GM19455 (cell line): ENCODE data around the gene EFNB1.
"Not testable (repeated sequence)": the region's sequence is repeated elsewhere in the genome, so short reads cannot be mapped to it uniquely, and the experiment has no call there.

ENCODE experiments used
- ATAC-seq: cut with Tn5 transposase; IDR thresholded peaks from one replicate; pipeline ENCODE4 v1.9.1; 2021; ENCODE audit not compliant: unreplicated experiment

Gene EFNB1

DNA sequence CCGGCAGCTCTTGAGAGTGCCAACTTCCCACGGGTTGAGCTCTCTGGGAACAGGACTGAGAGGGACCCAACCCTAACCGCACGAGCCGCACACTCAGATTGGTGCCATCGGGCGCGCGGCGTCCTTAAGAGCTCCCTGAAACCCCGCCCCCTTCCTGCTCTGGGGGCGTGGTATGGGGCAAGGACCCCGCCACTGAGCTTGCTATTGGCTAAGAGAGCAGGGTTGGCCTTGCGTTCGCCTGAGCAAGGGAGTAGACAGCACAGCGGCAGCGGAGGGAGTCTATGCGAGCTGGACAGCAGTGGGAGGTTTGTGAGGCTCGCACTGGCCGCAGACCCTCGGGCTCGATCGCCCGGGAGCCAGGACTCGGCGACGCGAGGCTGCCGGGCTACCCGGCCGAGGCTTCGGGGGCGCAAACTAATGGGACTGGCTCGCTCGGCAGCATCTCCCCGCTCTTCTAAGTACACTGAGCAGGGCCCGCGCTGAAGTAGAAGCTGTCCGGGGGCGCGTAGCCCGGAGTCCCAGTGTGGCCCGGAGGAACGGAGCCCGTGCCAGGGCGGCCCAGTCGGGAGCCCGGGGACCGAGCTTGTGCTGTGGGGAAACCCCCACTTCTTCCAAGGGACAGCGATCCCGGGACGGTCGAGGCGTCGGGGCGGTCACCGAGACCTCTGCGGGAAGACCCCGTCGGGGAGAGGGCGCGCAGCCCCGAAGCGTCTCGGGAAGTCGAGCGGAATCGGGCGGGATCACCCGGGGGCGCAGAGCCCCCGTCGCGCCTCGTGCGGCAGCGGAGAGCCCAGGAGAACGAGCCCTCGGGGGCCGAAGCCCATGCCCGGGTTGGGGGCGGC lies at the start of gene EFNB1:
Gene EFNB1 (plus strand): TSS at position 282 of the 842 bp plus-strand sequence. CDS start 756 bp downstream, outside the sequence.
- peak; percentile 95 for ATAC-seq

GRCh38 chrX:68781295-68781694 lies 47.5 kb upstream of the EFNB1 start:
- ATAC-seq, result not testable (repeated sequence)

GRCh38 chrX:68784816-68785215 lies 44.0 kb upstream of the EFNB1 start:
- no peak for ATAC-seq

- not testable (repeated sequence) for ATAC-seq
These were observed 42.2 kb upstream of the EFNB1 start for GRCh38 chrX:68786581-68786980.

- no peak for ATAC-seq
These were observed 38.9 kb upstream of the EFNB1 start for GRCh38 chrX:68789966-68790365.

GRCh38 chrX:68792083-68792482 lies 36.7 kb upstream of the EFNB1 start:
- ATAC-seq, result no peak

DNA sequence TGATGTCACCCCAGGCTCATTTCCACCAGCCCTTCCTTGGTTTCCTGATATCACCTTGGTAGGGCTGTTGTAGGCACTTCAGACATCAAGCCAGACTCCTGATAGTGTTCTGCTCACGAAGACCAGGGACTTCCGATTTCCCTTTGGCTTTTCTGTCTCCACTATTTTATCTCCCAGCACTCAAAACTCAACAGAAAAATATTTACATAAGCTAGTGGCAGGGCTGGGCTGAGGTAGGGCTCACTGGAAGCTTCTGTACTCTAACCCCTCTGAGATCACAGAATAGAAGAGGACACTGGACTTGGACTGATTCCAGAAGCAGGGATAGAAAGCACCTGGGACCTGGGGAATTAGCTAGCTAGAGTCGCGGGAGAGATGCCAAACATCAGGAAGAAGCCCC lies 34.4 kb upstream of the EFNB1 start:
- ATAC-seq, result no peak

DNA sequence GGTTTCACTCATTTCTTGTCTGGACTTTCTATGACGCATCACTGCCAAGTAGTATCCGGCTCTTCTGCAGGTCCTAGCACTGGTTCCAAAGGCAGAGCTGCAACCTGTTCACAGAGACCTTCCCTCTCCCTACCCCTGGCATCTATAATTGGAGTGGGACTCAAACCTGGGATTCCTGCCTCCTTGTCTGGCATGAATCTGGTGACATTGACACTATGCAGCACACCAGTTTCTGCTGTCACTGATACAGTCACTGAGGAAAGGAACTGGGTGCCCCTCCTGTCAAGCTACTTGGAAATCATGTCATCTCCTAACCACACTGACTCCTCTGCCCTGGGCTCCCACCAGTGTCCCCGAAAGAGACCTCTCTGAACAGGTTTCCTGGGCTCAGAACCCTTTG lies 33.1 kb upstream of the EFNB1 start:
- ATAC-seq, result no peak

DNA sequence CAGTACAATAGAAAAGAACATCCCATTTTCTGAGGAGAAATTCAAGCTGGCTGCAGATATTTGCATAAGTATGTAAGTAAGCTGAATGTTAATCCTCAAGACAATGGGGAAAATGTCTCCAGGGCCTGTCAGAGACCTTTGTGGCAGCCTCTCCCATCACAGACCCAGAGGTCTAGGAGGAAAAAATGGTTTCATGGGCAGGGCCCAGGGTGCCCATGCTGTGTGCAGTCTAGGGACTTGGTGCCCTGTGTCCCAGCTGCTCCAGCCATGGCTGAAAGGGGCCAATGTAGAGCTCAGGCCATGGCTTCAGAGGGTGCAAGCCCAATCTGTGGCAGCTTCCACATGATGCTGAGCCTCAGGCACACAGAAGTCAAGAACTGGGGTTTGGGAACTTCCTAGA lies 30.4 kb upstream of the EFNB1 start:
- ATAC-seq, result not testable (repeated sequence)

- no peak for ATAC-seq
These were observed 27.0 kb upstream of the EFNB1 start for GRCh38 chrX:68801737-68802290.

DNA sequence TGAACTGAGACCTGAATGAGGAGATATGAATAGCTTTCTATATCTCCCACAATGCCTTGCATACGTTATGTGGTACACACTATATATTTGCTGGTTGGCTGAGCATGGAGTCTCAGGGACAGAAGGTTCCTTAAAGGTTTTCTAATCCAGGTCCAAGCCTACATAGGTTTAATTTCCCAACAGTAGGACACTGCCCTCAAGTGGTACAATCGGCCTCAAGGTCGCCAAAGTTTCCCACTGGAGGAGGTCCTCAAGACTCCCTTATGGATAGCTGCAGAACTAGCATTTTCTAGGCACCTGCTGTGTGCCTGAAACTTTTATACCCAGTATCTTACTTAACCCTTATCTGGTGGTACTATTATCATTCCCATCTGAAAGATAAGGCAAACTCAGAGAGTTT lies 21.0 kb upstream of the EFNB1 start:
- ATAC-seq, result no peak

DNA sequence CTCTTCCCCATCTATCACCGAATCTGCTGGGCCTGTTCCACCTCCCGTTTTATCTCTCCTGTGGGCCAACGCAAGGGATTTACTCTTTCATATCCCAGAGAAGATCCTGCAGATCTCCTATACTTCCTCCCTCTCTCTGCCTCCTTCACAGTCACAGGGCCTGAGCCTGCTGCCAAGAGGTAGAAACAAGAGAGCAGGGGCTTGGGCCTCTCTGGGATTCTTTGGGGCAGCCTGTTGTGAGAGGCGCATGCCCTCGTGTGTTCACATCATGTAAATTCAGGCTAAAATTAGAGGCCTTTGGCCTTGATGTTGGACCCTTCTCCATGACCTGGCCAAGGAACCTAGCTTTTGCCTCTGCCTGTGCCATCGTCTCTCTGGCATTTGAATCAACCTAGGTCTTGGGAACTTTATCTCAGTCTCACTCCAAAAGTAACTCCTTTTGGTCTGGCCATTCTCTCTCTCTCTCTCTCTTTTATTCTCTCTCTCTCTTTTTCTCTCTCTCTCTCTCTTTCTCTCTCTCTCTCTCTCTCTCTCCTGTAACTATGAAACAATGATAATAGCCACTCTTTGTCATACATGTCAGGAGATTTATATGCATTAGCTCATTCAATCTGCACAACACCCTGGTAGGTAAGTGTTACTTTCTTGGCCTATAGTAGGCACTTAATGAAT lies 20.0 kb upstream of the EFNB1 start:
- no peak for ATAC-seq

DNA sequence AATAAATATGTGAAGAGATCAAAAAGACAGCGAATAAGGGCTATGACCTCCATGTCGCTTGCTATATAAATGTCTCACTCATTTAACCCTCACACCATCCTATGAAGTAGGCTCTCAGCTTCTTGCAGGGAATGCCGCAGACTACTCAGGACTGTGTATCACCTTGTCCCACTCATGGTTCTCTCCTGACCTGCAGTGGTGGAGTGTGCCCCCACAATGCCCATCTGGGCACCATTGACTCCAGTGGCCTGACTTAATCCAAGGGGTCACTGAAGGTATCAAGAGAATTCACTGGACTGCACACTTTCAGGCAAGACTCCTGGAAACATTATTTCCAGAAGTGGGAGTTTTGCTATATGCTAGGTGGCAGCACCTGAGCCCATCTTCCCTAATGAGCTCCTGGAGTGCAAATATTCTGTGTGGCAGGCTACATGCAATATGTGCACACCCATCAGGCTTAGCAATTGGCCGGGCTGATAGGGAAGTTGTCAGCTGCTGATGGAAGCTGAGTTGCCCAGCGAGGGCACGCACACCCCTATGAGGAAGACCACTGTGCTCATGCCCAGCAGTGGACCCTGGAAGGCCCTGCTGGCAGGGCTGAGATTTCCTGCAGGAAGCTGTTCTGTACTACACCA lies 8.2 kb upstream of the EFNB1 start:
- no peak for ATAC-seq

GRCh38 chrX:68821616-68822015 lies 7.2 kb upstream of the EFNB1 start:
- ATAC-seq, result no peak

- ATAC-seq, result no peak
These were observed 6.0 kb upstream of the EFNB1 start for GRCh38 chrX:68822641-68823410.

GRCh38 chrX:68823413-68824151 lies 5.2 kb upstream of the EFNB1 start:
- no peak for ATAC-seq

GRCh38 chrX:68824152-68824433 lies 4.7 kb upstream of the EFNB1 start:
- no peak for ATAC-seq

DNA sequence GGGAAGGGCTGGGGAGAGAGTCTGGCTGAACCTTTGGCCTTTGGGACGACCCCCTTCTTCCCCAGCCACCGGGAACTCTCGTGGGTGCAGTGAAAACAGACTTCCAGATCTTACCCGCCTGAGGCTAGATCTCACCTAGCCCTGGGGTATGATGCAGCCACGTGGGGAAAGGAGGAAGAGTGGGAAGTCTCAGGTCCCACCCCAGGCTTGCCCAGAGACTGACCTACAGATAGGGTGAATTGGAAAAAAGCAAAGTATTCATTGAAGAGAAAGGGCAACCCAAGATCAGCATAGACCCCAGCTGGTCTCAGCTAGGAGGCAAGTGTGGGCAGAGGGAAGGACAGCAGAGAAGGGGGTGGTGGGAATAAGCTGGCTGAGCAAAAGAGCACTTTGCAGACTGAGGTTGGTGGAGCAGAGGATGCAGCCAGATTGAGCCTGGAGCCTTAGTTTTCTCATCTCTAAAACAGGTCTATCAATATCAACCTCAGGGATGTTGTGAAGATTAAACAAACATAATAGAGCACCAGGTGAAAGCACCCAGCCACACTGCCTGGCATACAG lies 4.2 kb upstream of the EFNB1 start:
- no peak for ATAC-seq

- ATAC-seq, result no peak
These were observed 2.5 kb upstream of the EFNB1 start for GRCh38 chrX:68826113-68826980.
